Stimulated activated CD8-positive, alpha-beta memory T cell treated with anti-CD3 and anti-CD28 coated beads, Interleukin-7, amount 100 ng/mL, for 24 hours (primary cell): ENCODE data around the gene SSB.
A peak's percentile ranks its signal among the peaks of the same experiment; 100 is the strongest.
"Not testable (repeated sequence)": the region's sequence is repeated elsewhere in the genome, so short reads cannot be mapped to it uniquely, and the experiment has no call there.

Experiments
- DNase-seq: peaks from one replicate; pipeline ENCODE4 v3.0.0-alpha.2; 2020; ENCODE audit warnings: low read depth

SSB gene

GRCh38 chr2:169782513-169782912, 16.2 kb upstream of the SSB start:
- DNase-seq, result no peak

- DNase-seq, result no peak
Observed at GRCh38 chr2:169790581-169790980, 8.1 kb upstream of the SSB start.

- DNase-seq, result no peak
Observed at GRCh38 chr2:169795181-169795580, 3.5 kb upstream of the SSB start.

- no peak for DNase-seq
Observed at GRCh38 chr2:169796441-169796840, 2.2 kb upstream of the SSB start.

- DNase-seq, result no peak
Observed at GRCh38 chr2:169797601-169798000, 1.1 kb upstream of the SSB start.

GRCh38 chr2:169798397-169798717, 314 bp upstream of the SSB start:
- DNase-seq, result no peak

- DNase-seq, result no peak
Observed at GRCh38 chr2:169803480-169803879, 4.8 kb downstream of the SSB start.

GRCh38 chr2:169806586-169806985, 7.9 kb downstream of the SSB start:
- no peak for DNase-seq

GRCh38 chr2:169808221-169808620, 9.6 kb downstream of the SSB start:
- no peak for DNase-seq

- no peak for DNase-seq
Observed at GRCh38 chr2:169815849-169816248, 17.2 kb downstream of the SSB start.

- DNase-seq, result not testable (repeated sequence)
Observed at GRCh38 chr2:169816961-169817360, 18.3 kb downstream of the SSB start.

GRCh38 chr2:169817369-169817768, 18.7 kb downstream of the SSB start:
- not testable (repeated sequence) for DNase-seq

GRCh38 chr2:169818241-169818640, 19.6 kb downstream of the SSB start:
- DNase-seq, result no peak

GRCh38 chr2:169819106-169819505, 20.4 kb downstream of the SSB start:
- DNase-seq, result no peak

- not testable (repeated sequence) for DNase-seq
Observed at GRCh38 chr2:169820101-169820500, 21.4 kb downstream of the SSB start.

- no peak for DNase-seq
Observed at GRCh38 chr2:169822036-169822435, 23.4 kb downstream of the SSB start.

- DNase-seq, result no peak
Observed at GRCh38 chr2:169822785-169823392, 24.2 kb downstream of the SSB start.

GRCh38 chr2:169823996-169824372, 25.3 kb downstream of the SSB start:
- no peak for DNase-seq

- DNase-seq, result peak; percentile 54
Observed at GRCh38 chr2:169824373-169825333, 26.0 kb downstream of the SSB start, which contains the start of gene METTL5. TSS of gene METTL5 (minus strand) at chr2:169824905. CDS start at chr2:169824597, 308 bp downstream.

GRCh38 chr2:169827272-169828140, 28.8 kb downstream of the SSB start, which contains the start of gene UBR3:
TSS of gene UBR3 (plus strand) at chr2:169827454. CDS start at chr2:169827508, 54 bp downstream.
- DNase-seq, result peak; percentile 81

GRCh38 chr2:169828141-169828811, 29.6 kb downstream of the SSB start:
- DNase-seq, result peak; percentile 18

GRCh38 chr2:169834401-169834800, 35.7 kb downstream of the SSB start:
- no peak for DNase-seq
